NB4 (cell line): ENCODE results near the gene NUTF2.

Source experiments
- CTCF ChIP-seq: IDR thresholded peaks from one replicate; pipeline ENCODE4 v1.5.1; 2012; ENCODE audit warnings: low read depth, low read length
- MYC ChIP-seq: IDR thresholded peaks from 2 replicates; pipeline ENCODE4 v1.6.1; 2011; ENCODE audit warnings: low read depth, low read length
- POLR2A ChIP-seq: IDR thresholded peaks from 2 replicates; pipeline ENCODE4 v1.6.1; 2011; ENCODE audit warnings: mild to moderate bottlenecking; ENCODE audit not compliant: insufficient read length; ENCODE audit errors: extremely low read depth
- TF ChIP-seq, protein P1 (sequence below): IDR thresholded peaks from 2 replicates; pipeline ENCODE4 v1.6.1; 2011; ENCODE audit warnings: low read depth, low read length

DNA sequence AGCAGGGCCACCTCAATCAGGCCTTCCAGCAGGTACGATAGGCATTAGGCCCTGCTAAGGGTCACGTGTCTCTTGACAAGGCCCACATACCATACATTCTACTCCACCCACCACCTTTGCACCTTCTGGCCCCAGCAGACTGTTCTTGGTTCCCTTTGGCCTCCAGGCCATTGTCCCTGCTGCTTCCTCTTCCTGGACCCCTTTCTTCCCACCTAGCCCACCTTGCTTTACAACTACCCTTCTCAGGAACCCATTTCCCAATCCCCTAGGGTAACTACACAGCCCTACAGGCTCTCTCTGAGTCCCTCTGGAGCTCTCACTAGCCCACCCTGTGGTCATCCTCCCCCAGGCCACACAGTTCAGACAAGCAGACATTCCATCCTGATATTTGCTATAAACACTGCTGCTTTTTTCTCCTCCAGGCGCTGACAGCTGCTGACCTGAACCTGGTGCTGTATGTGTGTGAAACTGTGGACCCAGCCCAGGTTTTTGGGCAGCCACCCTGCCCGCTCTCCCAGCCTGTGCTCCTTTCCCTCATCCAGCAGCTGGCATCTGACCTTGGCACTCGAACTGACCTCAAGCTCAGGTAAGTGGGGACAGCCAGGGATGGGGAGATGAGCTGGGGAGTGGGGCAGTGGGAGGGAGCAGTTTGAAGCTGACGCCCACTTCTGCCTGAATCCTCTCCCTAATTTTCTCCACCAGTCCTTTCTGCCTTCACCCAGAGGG, 36.6 kb downstream of the NUTF2 start:
- no peak for TF ChIP-seq POLR2A
- TF ChIP-seq CTCF: no peak
- TF ChIP-seq MYC: no peak
- TF ChIP-seq, protein P1, sequence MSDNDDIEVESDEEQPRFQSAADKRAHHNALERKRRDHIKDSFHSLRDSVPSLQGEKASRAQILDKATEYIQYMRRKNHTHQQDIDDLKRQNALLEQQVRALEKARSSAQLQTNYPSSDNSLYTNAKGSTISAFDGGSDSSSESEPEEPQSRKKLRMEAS: no peak
